GM13976 (cell line): ENCODE results near the gene RMI1.

Source experiments
- DNase-seq: peaks from one replicate; pipeline ENCODE4 v3.0.0; 2012; ENCODE audit warnings: low spot score
- CTCF ChIP-seq: IDR thresholded peaks from 2 replicates; pipeline ENCODE4 v1.5.1; 2012; ENCODE audit warnings: borderline replicate concordance, mild to moderate bottlenecking; ENCODE audit not compliant: insufficient read depth; ENCODE audit errors: extremely low read depth, missing control alignments, control extremely low read depth
- in situ Hi-C: fragments of 300-500 bp; cut with MboI; formaldehyde crosslinking; loops from one replicate; pipeline ENCODE4 v1.12.0; 2022; ENCODE audit warnings: low sequenced_read_pairs, mixed read lengths, inconsistent platforms; ENCODE audit not compliant: unreplicated experiment

The RMI1 gene

GRCh38 chr9:84000186-84000585 is 19.6 kb downstream of the RMI1 start:
- TF ChIP-seq CTCF = no peak
- in situ Hi-C loops = no loop called here
- no peak for DNase-seq

- TF ChIP-seq CTCF = no peak
- no peak for DNase-seq
- in situ Hi-C loops = no loop called here
These were observed 21.0 kb downstream of the RMI1 start for GRCh38 chr9:84001621-84002020.

GRCh38 chr9:84002344-84002743 is 21.7 kb downstream of the RMI1 start:
- no peak for DNase-seq
- no peak for TF ChIP-seq CTCF
- in situ Hi-C loops = no loop called here

GRCh38 chr9:84003246-84003645 is 22.6 kb downstream of the RMI1 start:
- TF ChIP-seq CTCF = no peak
- in situ Hi-C loops = no loop called here
- no peak for DNase-seq

GRCh38 chr9:84007662-84008061 is 27.1 kb downstream of the RMI1 start:
- TF ChIP-seq CTCF = no peak
- in situ Hi-C loops = no loop called here
- no peak for DNase-seq

GRCh38 chr9:84024041-84024575 is 43.5 kb downstream of the RMI1 start:
- no peak for TF ChIP-seq CTCF
- in situ Hi-C loops = no loop called here

GRCh38 chr9:84027201-84027600 is 46.6 kb downstream of the RMI1 start:
- no peak for DNase-seq
- TF ChIP-seq CTCF = no peak
- in situ Hi-C loops = no loop called here

More at GRCh38 chr9:84024041-84024575, 43.5 kb downstream of the RMI1 start:
- DNase-seq = no peak
